DND-41 (cell line): ENCODE measurements around the gene MFSD11.

Experiments
- ATAC-seq: fragments of 200-7000 bp; cut with Tn5 transposase; 3 replicates; pipeline ENCODE4 v1.9.1; 2021; ENCODE audit warnings: low read depth; ENCODE audit not compliant: insufficient read depth
- DNase-seq: peaks from one replicate; pipeline ENCODE4 v3.0.0-alpha.2; 2020
- H2AFZ ChIP-seq: 2 replicates; pipeline ENCODE4 v1.6.0; 2012; ENCODE audit warnings: low read depth, low read length
- H3K27ac ChIP-seq: 2 replicates; pipeline ENCODE4 v1.5.1; 2012; ENCODE audit warnings: low read length, inconsistent platforms
- H3K27me3 ChIP-seq: fragments of 200-600 bp; sonication (generic); 2 replicates; pipeline ENCODE4 v1.6.0; 2012; ENCODE audit warnings: low read length, mild to moderate bottlenecking, inconsistent platforms; ENCODE audit not compliant: insufficient read depth, poor library complexity
- H3K36me3 ChIP-seq: 2 replicates; pipeline ENCODE4 v1.5.1; 2012; ENCODE audit warnings: low read length, inconsistent platforms; ENCODE audit not compliant: insufficient read depth
- H3K4me1 ChIP-seq: 2 replicates; pipeline ENCODE4 v1.5.1; 2012; ENCODE audit warnings: mild to moderate bottlenecking, low read length; ENCODE audit not compliant: insufficient read depth
- H3K4me2 ChIP-seq: 2 replicates; pipeline ENCODE4 v1.6.0; 2012; ENCODE audit warnings: mild to moderate bottlenecking, moderate library complexity, low read length, inconsistent platforms; ENCODE audit not compliant: insufficient read depth
- H3K4me3 ChIP-seq, 2 experiments: fragments of 200-600 bp in 1 of 2; shearing (Covaris generic) in 1 of 2; 2 replicates each; pipeline ENCODE4 v1.5.1; 2012 to 2016; ENCODE audit warnings: inconsistent platforms in 2 of 2, low read length in 2 of 2, mild to moderate bottlenecking in 2 of 2, low read depth in 1 of 2, moderate library complexity in 1 of 2
- H3K79me2 ChIP-seq: 2 replicates; pipeline ENCODE4 v1.6.0; 2012; ENCODE audit warnings: low read length, inconsistent platforms; ENCODE audit not compliant: insufficient read depth
- H3K9ac ChIP-seq: 2 replicates; pipeline ENCODE4 v1.6.0; 2012; ENCODE audit warnings: low read depth, mild to moderate bottlenecking, inconsistent platforms, low read length, moderate library complexity
- H3K9me3 ChIP-seq: 2 replicates; pipeline ENCODE4 v1.5.1; 2012; ENCODE audit warnings: low read length, moderate library complexity, mild to moderate bottlenecking, inconsistent platforms; ENCODE audit not compliant: insufficient read depth, severe bottlenecking
- H4K20me1 ChIP-seq: 2 replicates; pipeline ENCODE4 v1.6.0; 2012; ENCODE audit warnings: low read length; ENCODE audit not compliant: insufficient read depth
- EZH2 ChIP-seq: IDR thresholded peaks from 3 replicates; pipeline ENCODE4 v1.6.1; 2012; ENCODE audit warnings: borderline replicate concordance, low read depth, mild to moderate bottlenecking, moderate library complexity, low read length, inconsistent platforms; ENCODE audit not compliant: severe bottlenecking
- TF ChIP-seq, protein P1 (sequence below): IDR thresholded peaks from 2 replicates; pipeline ENCODE4 v1.5.1; 2012; ENCODE audit warnings: borderline replicate concordance, low read length, moderate library complexity, mild to moderate bottlenecking; ENCODE audit not compliant: poor library complexity, severe bottlenecking; ENCODE audit errors: extremely low read depth

The MFSD11 gene

DNA sequence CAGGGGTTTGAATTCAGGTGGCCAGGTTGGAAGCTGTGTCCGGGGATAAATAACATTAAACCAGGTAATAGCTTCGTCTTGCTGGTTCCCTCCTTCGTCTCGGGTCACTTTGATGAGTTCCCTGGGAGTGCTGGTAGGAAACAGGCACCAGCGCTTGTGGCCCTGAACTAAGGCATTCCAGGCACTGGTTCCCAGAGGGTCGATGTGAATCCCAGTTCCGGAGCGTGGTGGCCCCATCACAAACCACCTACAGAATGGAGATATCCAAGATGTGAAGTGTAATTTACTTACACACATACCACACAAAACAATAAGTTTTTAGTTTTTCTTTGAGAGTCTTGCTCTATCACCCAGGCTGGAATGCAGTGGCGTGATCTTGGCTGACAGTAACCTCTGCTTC is 14.1 kb upstream of the MFSD11 start:
- Histone ChIP-seq H3K4me1 (peaks cover 47% of the 10 kb centered on the region), H3K36me3 (peaks cover 66% of the 10 kb centered on the region), H3K27me3 (no peaks in the 10 kb centered on the region), H3K9me3 (no peaks in the 10 kb centered on the region), H2AFZ (no peak overlapping the region), H3K27ac (no peak overlapping the region), H3K79me2 (peaks cover 67% of the 10 kb centered on the region), H3K4me2 (peak overlapping the region; percentile 43), H3K4me3 (no peak overlapping the region), H4K20me1 (peaks cover 15% of the 10 kb centered on the region; the same call in 1 of the 2 replicates), H3K9ac (no peak overlapping the region)
- ATAC-seq (no peak), DNase-seq (no peak)
- no peak for TF ChIP-seq EZH2

DNA sequence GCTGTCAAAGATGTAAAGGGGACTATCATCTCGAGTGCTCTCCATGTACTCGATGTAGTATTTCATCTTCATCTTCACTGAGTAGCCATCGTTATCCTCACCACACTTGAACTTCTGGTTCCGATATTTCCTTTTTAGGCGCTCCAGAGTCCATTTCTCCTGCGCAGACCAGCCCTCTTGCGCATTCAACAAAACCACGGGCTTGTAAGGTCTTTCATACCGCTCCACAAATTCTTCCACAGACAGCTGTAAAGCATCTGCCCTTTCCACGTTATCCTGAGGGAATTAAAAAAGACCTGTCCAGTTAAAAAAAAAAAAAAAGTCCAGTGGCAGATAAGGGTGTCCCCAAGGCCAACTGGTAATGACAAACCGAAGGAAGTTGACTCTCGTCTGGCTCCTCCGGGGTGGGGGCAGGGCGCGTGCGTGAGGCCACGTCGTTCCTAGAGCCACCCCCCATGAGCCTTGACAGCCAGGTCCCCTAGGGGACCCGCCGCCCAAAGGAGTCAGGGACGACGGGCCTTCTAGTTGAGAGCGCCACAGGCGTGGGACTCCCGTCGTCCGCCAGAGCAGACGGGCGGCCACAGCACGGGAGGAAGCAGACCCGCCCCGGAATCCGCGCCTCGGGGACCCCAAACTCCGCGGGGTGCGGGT is 12.2 kb upstream of the MFSD11 start:
- Histone ChIP-seq H3K9me3 (no peaks in the 10 kb centered on the region), H4K20me1 (peaks cover 21% of the 10 kb centered on the region; the same call in 1 of the 2 replicates), H3K9ac (peak overlapping the region; percentile 95), H3K79me2 (peaks cover 86% of the 10 kb centered on the region), H3K27me3 (no peaks in the 10 kb centered on the region), H3K4me1 (peaks cover 58% of the 10 kb centered on the region), H3K4me2 (peak overlapping the region; percentile 86), H2AFZ (peak overlapping the region; percentile 56), H3K36me3 (peaks cover 56% of the 10 kb centered on the region), H3K27ac (peak overlapping the region; percentile 66), H3K4me3 (peak overlapping the region; percentile 69 to 76)
- ATAC-seq (peak; percentile 25), DNase-seq (peak; percentile 75)
- no peak for TF ChIP-seq EZH2
- TF ChIP-seq, protein P1, sequence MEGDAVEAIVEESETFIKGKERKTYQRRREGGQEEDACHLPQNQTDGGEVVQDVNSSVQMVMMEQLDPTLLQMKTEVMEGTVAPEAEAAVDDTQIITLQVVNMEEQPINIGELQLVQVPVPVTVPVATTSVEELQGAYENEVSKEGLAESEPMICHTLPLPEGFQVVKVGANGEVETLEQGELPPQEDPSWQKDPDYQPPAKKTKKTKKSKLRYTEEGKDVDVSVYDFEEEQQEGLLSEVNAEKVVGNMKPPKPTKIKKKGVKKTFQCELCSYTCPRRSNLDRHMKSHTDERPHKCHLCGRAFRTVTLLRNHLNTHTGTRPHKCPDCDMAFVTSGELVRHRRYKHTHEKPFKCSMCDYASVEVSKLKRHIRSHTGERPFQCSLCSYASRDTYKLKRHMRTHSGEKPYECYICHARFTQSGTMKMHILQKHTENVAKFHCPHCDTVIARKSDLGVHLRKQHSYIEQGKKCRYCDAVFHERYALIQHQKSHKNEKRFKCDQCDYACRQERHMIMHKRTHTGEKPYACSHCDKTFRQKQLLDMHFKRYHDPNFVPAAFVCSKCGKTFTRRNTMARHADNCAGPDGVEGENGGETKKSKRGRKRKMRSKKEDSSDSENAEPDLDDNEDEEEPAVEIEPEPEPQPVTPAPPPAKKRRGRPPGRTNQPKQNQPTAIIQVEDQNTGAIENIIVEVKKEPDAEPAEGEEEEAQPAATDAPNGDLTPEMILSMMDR = no peak

DNA sequence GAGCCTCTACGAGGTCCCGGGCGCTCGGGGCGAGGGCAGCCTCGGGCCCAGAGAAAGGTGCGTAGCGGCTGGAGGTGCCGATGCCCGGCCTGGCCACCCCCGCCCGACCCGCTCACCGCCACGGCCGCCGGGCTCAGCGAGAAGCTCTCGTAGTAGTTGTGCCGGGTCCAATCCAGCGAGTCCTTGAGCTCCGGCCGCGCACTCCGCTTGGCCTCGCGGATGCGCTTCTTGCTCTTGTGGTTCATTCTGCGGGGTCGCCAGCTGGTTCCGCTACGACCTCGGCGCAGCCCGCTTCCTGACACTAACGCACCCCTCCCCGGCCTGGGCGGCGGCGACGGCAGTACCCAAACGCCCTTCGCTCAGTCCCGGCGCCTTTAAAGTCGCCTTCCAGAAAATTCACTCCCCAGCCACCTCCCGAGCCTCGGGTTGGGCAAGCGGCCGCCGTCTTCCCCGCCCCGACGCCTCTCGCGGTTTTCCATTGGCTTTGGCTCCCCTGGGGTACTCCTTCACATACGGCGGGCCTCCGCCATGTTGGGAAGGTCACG is 11.6 kb upstream of the MFSD11 start, which contains the start of gene JMJD6:
Gene JMJD6, minus strand, starts transcription at position 376 of the 545 bp plus-strand sequence. Its CDS starts 131 bp downstream, at position 245.
- DNase-seq (peak; percentile 98), ATAC-seq (peak; percentile 87)
- Histone ChIP-seq H3K4me1 (peaks cover 58% of the 10 kb centered on the region), H3K27me3 (no peaks in the 10 kb centered on the region), H4K20me1 (peaks cover 21% of the 10 kb centered on the region; the same call in 1 of the 2 replicates), H3K9ac (peak within 1 kb of the TSS; percentile 95), H3K4me2 (peak within 1 kb of the TSS; percentile 89), H3K36me3 (peaks cover 53% of the 10 kb centered on the region), H3K4me3 (peak within 1 kb of the TSS; percentile 69 to 76), H3K27ac (peak within 1 kb of the TSS; percentile 96), H3K79me2 (peaks cover 86% of the 10 kb centered on the region), H2AFZ (peak within 1 kb of the TSS; percentile 74), H3K9me3 (no peaks in the 10 kb centered on the region)
- no peak for TF ChIP-seq EZH2
- TF ChIP-seq, protein P1 = no peak
